HFF-Myc (cell line): ENCODE results near the gene SLC26A1.

Source experiments
- DNase-seq: peaks from one replicate; pipeline ENCODE4 v3.0.0-alpha.2; 2011; ENCODE audit warnings: low read depth; ENCODE audit errors: extremely low read depth
- H3K4me3 ChIP-seq: replicated peaks from 2 replicates; pipeline ENCODE4 v1.5.1; 2011; ENCODE audit warnings: low read depth, mild to moderate bottlenecking, control low read depth, low read length
- TF ChIP-seq, protein P1 (sequence below): IDR thresholded peaks from 2 replicates; pipeline ENCODE4 v1.5.1; 2012; ENCODE audit warnings: mild to moderate bottlenecking, low read depth, low read length, control low read depth; ENCODE audit errors: missing control alignments

SLC26A1 gene

DNA sequence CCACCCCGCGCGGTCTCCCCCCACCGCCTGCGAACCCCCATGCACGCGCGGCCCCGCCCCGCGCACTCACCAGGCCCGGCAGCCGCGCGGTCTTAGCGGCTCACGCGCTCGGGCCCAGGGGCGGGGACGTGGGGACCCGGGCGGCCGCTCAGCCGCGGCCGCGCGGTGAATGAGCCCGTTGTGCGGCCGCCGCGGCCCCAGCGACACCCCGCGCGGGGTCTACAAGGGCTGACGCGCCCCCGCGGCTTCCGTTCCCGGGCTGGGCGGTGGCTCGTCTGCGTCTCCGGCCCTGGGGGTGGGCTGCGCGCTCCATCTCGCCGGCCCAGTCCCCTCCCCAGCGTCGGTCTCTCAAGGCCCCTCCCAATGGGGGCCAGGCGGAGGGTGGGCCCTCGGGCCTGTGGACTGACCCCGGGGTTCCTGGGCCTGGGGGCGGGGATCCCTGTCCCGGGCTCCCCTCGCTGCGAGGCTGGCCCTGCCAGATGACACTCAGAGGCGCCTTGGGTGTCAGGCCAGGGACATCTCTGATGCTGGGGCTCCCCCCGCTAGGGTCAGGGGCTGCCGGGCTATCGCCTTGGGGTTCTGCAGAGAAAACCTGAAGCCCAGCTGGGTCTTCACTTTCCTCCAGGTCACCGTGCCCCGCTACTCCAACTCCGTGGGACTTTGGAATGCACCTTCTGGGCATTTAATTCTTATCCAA, 4.3 kb upstream of the SLC26A1 start:
- H3K4me3 ChIP-seq, result no peak overlapping the region
- no peak for DNase-seq

DNA sequence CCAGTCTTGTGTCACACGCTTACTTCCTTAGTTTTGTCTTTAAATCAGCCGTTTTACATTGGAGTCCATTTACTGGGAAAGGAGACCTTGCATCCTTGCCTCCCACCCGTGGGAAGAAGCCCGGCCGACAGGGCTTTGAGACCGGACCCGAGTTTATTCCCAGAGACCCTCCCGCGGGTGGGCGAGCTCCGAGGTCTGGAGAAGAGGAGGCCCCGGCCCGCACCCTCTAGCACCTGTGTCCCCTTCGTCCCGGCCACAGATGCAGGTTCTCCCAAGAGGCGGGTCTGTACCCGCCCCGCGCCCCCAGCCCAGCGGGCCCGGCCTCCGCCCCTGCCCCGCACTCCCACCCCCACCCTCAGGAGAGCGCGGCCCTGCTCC, 3.8 kb upstream of the SLC26A1 start:
- no peak for DNase-seq
- TF ChIP-seq, protein P1, sequence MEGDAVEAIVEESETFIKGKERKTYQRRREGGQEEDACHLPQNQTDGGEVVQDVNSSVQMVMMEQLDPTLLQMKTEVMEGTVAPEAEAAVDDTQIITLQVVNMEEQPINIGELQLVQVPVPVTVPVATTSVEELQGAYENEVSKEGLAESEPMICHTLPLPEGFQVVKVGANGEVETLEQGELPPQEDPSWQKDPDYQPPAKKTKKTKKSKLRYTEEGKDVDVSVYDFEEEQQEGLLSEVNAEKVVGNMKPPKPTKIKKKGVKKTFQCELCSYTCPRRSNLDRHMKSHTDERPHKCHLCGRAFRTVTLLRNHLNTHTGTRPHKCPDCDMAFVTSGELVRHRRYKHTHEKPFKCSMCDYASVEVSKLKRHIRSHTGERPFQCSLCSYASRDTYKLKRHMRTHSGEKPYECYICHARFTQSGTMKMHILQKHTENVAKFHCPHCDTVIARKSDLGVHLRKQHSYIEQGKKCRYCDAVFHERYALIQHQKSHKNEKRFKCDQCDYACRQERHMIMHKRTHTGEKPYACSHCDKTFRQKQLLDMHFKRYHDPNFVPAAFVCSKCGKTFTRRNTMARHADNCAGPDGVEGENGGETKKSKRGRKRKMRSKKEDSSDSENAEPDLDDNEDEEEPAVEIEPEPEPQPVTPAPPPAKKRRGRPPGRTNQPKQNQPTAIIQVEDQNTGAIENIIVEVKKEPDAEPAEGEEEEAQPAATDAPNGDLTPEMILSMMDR, result no peak
- H3K4me3 ChIP-seq, result no peak overlapping the region

More for the DNA sequence above, 4.3 kb upstream of the SLC26A1 start:
- TF ChIP-seq, protein P1, result no peak

- DNase-seq, result no peak
- H3K4me3 ChIP-seq, result no peak overlapping the region
- TF ChIP-seq, protein P1, result no peak
Measured at GRCh38 chr4:996030-996996, 3.1 kb upstream of the SLC26A1 start.

- TF ChIP-seq, protein P1, result no peak
- DNase-seq, result no peak
- H3K4me3 ChIP-seq, result no peak overlapping the region
Measured at GRCh38 chr4:995311-996026, 2.3 kb upstream of the SLC26A1 start.

DNA sequence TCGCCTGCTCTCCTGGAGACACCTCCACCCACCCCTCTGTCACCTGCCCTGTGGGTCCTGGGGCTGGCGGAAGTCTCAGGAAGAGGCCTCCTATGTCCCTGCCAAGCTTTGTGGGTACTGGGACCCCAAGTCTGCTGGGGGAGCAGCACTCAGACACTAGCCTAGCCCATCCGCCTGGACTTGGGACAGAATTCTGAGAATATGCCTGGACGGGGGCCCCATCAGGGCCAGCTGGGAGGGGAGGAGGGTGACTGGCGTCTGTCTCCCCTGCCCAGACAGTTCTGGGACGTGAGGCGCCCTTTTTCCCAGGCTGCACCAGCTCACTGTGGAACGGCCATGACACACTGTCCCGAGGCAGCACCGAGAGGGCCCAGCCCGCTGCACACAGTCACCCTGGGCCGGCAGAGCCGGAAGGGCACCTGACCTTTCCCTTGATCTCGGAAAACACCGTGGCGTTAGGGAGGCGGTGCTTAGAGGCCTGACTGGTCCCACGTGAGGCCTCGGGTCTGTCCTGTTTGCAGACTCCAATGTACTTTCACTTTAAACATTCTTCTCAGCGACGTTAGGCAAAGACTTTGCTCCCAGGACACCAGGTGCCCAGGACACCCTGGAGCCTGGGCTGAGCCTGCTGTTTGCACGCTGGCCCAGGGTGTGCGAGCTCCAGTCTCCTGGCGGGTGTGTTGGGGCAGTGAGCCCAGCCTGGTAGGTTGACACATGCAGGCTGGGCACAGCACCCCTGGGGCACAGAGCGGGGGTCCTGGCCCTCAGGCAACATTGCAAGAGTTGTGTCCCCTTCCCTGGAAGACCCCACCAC, 700 bp downstream of the SLC26A1 start:
- no peak overlapping the region for H3K4me3 ChIP-seq
- no peak for DNase-seq
- TF ChIP-seq, protein P1, result no peak
